HG03575 (cell line): ENCODE data around the gene RAP1GAP2.

Source experiments
- ATAC-seq: cut with Tn5 transposase; IDR thresholded peaks from one replicate; pipeline ENCODE4 v1.9.1; 2021; ENCODE audit not compliant: unreplicated experiment, insufficient number of reproducible peaks, low FRiP score; ENCODE audit errors: extremely low read depth

The RAP1GAP2 gene

GRCh38 chr17:2952174-2952845, 156.1 kb downstream of the RAP1GAP2 start:
- ATAC-seq, result no peak

- ATAC-seq, result no peak
These were observed 158.7 kb downstream of the RAP1GAP2 start for GRCh38 chr17:2954898-2955445.

- no peak for ATAC-seq
These were observed 159.8 kb downstream of the RAP1GAP2 start for GRCh38 chr17:2955931-2956582.

GRCh38 chr17:2957631-2958286, 161.5 kb downstream of the RAP1GAP2 start:
- ATAC-seq, result no peak

- ATAC-seq, result no peak
These were observed 162.5 kb downstream of the RAP1GAP2 start for GRCh38 chr17:2958706-2959222.

- no peak for ATAC-seq
These were observed 163.3 kb downstream of the RAP1GAP2 start for GRCh38 chr17:2959371-2960130.

GRCh38 chr17:2961446-2961845, 165.2 kb downstream of the RAP1GAP2 start:
- ATAC-seq, result no peak

GRCh38 chr17:2962236-2962635, 166.0 kb downstream of the RAP1GAP2 start:
- ATAC-seq, result no peak

- no peak for ATAC-seq
These were observed 166.5 kb downstream of the RAP1GAP2 start for GRCh38 chr17:2962729-2963128.

- ATAC-seq, result no peak
These were observed 167.2 kb downstream of the RAP1GAP2 start for GRCh38 chr17:2963332-2964027.

GRCh38 chr17:2964028-2964356, 167.8 kb downstream of the RAP1GAP2 start:
- ATAC-seq, result no peak

- ATAC-seq, result no peak
These were observed 168.1 kb downstream of the RAP1GAP2 start for GRCh38 chr17:2964370-2964769.

- ATAC-seq, result no peak
These were observed 168.6 kb downstream of the RAP1GAP2 start for GRCh38 chr17:2964831-2965230.

GRCh38 chr17:2965621-2966595, 169.7 kb downstream of the RAP1GAP2 start:
- no peak for ATAC-seq

- ATAC-seq, result no peak
These were observed 171.3 kb downstream of the RAP1GAP2 start for GRCh38 chr17:2967515-2967914.

- no peak for ATAC-seq
These were observed 175.6 kb downstream of the RAP1GAP2 start for GRCh38 chr17:2971851-2972250.

- ATAC-seq, result no peak
These were observed 176.5 kb downstream of the RAP1GAP2 start for GRCh38 chr17:2972749-2973148.

- ATAC-seq, result no peak
These were observed 178.1 kb downstream of the RAP1GAP2 start for GRCh38 chr17:2974347-2974746.
